Raji (cell line): ENCODE results near the gene TBXA2R.
A peak's percentile ranks its signal among the peaks of the same experiment; 100 is the strongest.

Experiments used
- POLR2A ChIP-seq: IDR thresholded peaks from 2 replicates; pipeline ENCODE4 v1.6.1; 2011; ENCODE audit warnings: low read depth, low read length, control low read depth; ENCODE audit not compliant: insufficient read depth

The TBXA2R gene

DNA sequence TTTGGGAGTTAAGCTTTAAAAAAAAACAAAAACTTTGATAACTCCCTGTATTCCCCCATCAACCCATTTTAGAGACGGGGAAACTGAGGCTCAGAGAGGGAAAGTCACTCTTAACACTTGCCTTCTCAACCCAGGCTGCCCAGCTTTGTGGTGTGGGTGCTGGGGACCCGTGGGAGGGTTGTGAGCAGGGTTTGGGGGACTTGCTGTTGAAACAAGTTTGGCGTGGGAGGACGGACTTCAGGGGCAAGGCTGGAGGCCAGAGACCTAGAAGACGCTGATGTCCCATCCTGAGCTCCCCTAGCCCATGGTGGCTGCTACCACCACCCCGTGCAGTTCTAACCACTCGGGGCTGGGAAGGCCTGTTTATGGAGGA lies 20.7 kb upstream of the TBXA2R start:
- TF ChIP-seq POLR2A, result no peak

DNA sequence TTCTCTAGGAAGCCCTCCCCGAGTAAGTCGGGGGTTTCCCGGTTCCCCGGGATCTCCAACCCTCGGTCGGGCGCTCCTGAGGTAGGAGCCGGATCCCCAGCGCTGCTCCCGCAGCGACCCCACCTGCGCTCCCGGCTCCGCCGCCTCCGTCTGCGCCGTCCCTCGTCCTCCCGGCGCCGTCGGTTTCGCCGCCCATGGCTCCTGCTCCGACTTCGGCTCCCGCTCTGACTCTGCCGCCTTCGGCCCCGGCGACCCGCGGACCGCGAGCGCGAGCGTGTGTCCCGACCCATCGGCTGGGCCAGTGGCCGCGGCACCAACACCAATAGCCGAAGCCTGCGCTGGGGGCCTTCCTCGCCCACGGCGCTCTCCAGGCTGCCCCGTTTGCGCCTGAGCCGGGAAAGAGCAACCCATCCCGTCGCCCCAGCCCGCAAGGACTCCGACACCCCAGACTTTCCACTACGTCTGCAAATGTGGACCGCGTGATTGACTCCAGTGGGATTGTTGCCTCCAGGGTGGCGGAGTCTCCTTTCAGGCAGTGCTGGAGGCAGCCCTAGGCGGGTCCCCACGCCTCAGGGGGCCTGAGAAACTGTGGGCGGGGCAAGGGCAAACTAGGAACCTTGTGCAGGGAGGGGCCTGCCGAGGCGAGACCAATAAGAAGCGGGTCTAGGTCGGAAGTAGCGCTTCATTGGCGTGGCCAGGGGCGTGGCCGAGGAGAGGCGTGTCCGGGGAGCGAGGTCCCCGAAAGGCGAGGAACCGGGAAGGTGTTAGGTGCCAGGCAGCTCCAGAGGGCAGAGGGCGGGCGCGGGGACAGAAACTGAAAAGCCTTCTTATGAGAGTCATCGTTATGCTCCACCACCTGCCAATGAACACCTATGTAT lies 20.0 kb upstream of the TBXA2R start, which contains the start of gene CACTIN:
Gene CACTIN, minus strand, starts transcription at position 318 of the 878 bp plus-strand sequence. Its CDS starts 28 bp downstream, at position 290.
- peak; percentile 63 for TF ChIP-seq POLR2A

DNA sequence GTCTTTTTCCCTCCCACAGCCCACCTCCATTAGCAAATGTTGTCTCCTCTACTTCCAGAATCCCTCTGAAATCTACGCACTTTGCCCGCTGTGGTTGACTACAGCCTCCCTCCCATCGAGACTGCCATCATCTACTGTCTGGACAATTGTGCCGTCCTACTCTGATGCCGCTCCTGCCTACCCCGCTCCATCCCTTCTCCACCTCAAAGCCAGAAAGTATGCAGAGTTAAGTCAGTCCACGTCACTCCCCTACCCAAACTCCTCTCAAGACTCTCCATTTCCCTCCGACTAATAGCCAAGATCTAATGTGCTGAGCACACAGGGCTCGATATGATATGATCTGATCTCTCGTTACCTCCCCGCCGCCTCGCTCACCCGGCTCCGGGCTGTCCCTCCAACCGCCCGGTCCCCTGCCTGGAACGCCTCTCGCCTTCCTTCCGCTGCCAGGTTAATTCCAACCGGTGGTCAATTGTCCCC lies 19.4 kb upstream of the TBXA2R start:
- TF ChIP-seq POLR2A, result no peak

DNA sequence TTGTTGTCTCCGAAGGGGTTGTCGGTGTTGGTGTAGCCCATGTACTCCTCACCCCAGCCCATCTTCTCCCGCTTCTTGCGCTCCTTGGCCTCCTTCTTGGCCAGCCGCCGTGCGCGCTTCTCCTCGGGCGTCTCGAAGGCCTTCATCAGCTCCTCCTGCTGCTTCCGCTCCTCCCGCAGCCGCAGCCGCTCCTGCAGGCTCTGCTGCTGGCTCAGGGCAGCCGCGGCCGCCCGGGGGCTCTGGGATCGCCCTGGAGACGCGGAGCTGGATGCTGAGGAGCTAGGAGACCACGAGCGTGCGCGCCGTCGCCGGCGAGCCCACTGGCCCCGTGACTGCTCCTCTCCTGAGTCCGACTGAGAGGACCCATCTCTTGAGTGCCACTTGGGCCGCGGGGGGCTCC lies 17.0 kb upstream of the TBXA2R start:
- no peak for TF ChIP-seq POLR2A

DNA sequence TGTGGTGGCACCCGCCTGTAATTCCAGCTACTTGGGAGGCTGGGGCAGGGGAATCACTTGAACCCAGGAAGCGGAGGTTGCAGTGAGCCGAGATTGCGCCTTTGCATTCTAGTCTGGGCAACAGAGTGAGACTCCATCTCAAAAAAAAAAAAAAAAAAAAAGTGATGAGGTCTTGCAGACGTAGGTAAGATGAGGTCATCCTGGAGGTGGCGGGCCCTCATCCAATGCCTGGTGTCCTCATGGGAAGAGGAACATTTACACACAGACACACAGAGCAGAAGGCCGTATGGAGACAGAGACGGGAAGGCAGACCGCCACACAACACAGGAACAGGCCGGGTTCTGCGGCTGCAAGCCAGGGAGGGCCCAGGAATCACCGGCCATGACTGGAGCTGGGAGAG lies 15.5 kb upstream of the TBXA2R start:
- no peak for TF ChIP-seq POLR2A

DNA sequence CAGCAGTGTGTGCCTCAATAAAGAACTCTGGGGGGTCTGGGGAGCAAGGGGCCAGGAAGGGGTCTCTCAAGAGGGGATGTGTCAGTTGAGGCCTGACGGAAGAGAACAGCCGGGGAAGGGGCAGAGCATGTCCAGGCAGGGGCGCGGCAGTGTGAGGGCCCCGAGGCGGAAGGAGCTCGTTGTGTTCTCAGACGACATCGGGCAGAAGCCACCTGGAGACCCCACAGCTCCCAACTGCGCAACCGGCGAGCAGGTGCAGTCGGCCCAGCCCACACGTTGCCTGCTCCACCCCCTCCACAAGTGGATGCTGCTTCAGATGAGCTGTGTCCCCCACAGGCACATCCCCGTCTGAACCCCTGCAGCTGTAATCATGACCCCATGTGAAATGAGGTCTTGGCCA lies 15.0 kb upstream of the TBXA2R start:
- TF ChIP-seq POLR2A, result no peak

DNA sequence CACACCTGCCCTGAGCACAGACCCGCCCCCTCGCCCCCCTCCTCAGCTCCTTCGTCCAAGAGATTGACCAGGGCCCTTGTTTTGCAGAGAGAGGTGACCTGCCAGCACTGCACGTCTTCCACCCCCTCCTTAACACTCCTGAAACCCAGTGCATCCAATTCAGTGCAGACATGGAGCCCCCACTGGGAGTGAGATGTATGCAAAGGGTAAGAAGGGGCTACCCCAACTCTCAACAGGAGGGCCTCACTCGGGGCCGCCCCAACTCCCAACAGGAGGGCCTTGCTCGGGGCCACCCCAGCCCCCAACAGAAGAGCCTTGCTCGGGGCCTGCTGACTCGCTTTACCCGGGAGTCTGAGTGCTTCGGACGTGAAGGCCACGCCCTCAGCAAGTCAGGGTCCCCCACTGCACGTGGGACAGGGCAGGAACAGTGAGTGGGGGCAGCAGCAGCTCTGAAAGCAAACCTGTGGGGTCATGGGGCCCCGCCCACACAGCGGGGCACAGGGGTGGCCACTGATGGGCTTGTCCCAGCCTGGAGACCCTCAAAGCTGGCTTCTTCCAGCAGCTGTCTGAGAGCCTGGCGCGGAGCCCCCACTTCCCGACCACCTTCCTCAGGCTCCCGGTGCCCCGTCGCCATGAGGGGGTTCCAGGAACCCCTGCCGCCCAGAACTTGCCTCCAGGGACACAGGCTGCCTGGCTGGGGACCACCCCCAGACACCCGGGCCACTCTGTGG lies 14.3 kb upstream of the TBXA2R start:
- no peak for TF ChIP-seq POLR2A

DNA sequence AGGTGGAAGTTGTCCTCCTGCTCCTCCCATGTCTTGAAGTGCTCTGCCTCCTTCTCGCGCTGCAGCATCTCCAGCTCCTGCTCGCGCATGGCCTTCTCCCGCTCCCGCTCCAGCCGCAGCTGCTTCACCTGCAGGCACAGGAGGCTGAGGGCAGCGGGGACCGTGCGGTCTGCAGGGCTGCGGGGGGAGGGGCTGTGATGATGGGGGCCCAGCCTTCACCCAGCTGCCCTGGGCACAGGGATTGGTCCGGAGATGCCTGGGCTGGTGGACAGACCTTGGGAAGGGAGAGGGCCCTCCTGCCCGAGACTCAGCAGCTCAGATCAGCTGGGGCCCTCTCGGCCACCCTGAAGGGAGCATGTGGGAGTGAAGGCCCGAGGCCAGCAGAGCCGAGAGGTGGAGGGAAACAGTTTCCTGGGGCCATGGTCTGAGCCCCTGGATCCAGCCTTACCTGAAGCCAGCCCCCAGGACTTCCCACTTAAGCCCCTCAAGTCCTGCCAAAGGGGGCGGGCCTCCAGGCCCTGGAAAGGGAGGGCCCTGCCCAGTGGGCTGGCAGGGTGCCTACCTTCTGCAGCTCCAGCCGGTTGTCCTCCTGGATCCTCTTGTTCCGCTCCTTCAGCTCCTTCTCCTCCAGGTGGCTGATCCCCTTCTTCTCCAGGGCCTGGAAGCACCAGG lies 13.6 kb upstream of the TBXA2R start:
- no peak for TF ChIP-seq POLR2A

DNA sequence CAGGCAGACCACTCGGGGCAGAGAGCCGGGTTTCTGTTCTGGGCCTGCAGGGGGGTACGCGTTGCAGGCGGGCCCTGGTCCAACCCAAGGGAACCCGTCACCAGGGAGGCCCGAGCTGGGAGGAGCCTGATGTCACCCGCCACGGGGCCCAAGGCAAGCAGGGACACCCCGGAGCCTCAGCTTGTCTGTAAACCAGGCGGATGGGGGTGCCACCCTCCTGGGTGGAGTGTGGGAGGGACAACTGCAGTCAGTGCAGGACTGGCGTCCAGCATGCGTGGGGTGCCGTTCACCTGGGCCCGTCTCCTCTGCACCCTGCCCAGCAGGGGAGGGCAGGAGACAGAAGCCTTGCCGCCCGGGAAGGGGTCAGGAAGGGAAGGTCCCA lies 12.9 kb upstream of the TBXA2R start:
- TF ChIP-seq POLR2A, result no peak

DNA sequence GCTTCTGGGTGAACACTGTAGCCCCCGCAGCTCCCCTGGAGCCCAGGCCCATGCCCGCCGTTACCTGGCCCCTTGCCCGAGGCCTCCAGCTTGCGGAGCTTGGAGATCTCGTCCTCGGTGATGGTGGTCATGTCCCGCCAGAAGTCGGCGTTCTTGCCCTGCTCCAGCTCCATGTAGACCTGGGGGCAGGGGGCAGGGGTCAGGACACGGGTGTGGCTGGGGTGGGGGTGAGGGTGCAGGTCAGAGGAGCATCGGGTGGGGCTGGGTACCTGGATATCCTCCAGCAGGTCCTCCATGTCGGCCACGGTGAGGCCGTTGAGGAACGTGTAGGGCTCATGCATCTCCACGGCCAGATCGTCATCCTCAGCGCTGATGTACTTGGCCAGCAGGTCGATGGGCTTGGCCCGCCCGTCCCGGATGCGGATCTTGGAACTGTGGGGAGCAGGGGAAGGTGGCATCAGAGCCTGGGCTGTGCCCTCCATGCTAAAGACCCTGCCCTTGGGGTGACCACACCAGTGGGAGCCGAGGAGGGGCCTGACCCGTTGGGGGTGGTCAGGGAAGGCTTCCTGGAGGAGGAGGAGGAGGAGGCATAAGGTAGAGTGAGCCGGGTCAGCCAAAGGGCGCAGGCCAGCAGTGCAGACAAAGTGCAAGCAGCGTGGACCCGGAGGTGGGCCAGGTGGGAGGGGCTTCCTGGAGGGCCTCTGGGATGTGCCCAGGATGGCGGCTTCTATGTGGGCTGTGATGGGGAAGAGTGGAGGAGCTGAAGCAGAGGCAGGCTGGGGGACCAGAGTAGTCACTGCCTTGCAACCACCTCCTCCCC lies 12.3 kb upstream of the TBXA2R start:
- TF ChIP-seq POLR2A, result no peak

DNA sequence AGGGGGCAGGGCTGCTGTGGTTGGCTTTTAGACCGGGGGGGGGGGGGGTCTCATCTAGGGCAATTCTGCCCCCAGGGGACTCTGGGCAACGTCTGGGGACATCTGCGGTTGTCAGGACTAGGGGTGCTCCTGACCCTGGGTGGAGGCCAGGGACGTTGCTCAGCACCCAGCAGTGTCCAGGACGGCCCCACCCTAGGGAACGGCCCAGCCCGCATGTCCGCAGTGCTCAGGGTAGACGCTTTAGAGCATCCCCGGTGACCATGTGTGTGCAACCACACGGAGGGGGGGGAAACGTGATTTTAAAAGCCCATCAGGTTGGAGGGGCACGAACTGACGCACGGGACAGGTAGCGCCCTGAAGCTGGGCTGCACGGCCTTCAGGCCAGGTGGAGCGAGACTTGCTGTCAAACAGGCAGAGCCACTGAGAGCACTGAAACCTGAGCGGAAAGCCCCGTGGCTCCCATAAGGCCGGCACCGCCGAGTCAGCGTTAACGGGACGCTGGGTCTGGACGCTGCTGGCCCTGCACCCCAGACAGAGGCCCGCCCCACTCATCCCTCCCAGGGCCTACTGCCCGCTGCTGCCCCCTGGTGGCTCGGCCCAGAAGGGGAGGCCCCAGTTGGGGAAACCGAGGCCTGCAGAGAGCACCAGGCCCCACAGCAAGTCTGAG lies 11.6 kb upstream of the TBXA2R start:
- no peak for TF ChIP-seq POLR2A

DNA sequence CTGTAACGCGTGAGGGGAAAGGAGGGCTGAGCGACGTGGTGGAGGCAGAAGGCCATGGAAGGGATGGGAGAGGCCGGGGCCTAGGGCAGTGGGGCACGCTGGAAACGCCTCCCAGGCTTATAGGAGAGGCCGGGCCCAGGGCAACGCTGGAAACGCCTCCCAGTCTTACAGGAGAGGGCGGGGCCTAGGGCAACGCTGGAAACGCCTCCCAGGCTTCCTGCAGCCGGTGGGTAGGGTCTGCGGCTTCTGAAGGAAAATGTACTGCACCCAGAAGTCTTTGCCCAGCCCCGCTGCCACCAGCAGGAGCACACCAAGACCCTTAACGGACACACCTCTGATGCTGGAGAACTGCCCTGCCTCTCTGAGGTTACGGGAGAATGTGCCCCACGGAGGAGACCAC lies 10.8 kb upstream of the TBXA2R start:
- no peak for TF ChIP-seq POLR2A

DNA sequence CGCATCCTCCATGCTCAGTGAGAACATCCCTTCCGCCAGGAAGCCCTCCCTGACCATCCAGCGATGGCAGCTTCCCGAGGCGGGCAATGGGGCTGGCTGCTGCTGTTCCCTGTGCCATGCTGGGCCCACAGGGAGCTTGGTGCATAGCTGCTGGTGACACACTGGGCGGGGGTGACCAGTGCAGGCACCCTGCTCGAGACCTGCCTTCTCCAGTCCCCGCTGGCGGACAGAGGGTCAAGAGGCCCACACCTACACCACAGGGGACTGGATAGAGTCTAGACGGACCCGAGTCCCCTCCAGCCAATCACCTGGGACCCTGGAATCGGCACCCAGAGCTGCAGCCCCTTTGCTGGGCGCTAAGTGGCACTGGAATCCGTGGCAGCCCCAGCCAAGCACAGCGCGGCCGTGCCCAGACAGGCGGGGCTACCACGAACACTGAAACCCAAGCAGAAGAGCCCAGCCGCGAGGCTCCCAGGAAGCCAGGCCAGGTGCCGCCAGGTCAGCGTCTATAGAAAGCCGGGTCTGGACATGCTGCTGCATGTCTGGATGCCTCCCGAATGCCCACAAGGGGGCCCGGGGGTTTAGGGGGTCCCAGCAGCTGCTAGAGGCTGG lies 9.0 kb upstream of the TBXA2R start:
- TF ChIP-seq POLR2A, result no peak
